Activated CD4-positive, alpha-beta T cell treated with anti-CD3 and anti-CD28 coated beads, Interleukin-10, Interleukin-2, amounts not matched to agents 100 ng/mL and 50 ng/mL, durations not matched to agents 16 hours and 8 hours (primary cell): ENCODE results near the gene VPS26B.
A peak's percentile ranks its signal among the peaks of the same experiment; 100 is the strongest.
"Not testable (repeated sequence)": the region's sequence is repeated elsewhere in the genome, so short reads cannot be mapped to it uniquely, and the experiment has no call there.

Source experiments
- DNase-seq: peaks from one replicate; pipeline ENCODE4 v3.0.0-alpha.2; 2020

Gene VPS26B

GRCh38 chr11:134260983-134261382, 36.5 kb downstream of the VPS26B start:
- DNase-seq, result no peak

GRCh38 chr11:134261626-134262488, 37.4 kb downstream of the VPS26B start:
- peak; percentile 49 for DNase-seq

- DNase-seq, result no peak
These were observed 40.7 kb downstream of the VPS26B start for GRCh38 chr11:134264966-134265764.

- no peak for DNase-seq
These were observed 42.0 kb downstream of the VPS26B start for GRCh38 chr11:134266440-134266839.

GRCh38 chr11:134266841-134267251, 42.4 kb downstream of the VPS26B start:
- DNase-seq, result no peak

GRCh38 chr11:134267461-134267860, 43.0 kb downstream of the VPS26B start:
- DNase-seq, result no peak

- DNase-seq, result no peak
These were observed 43.5 kb downstream of the VPS26B start for GRCh38 chr11:134267966-134268365.

GRCh38 chr11:134270250-134270714, 45.8 kb downstream of the VPS26B start:
- DNase-seq, result peak; percentile 63

- DNase-seq, result no peak
These were observed 47.5 kb downstream of the VPS26B start for GRCh38 chr11:134271978-134272377.

GRCh38 chr11:134272381-134273316, 48.2 kb downstream of the VPS26B start:
- DNase-seq, result no peak

GRCh38 chr11:134273317-134273712, 48.8 kb downstream of the VPS26B start:
- DNase-seq, result no peak

GRCh38 chr11:134275188-134275533, 50.7 kb downstream of the VPS26B start:
- no peak for DNase-seq

- DNase-seq, result peak; percentile 88
These were observed 51.3 kb downstream of the VPS26B start, which contains the start of gene GLB1L3 for GRCh38 chr11:134275534-134276395. Gene GLB1L3, plus strand, starts transcription at chr11:134276379. Its CDS starts 362 bp downstream, at chr11:134276741.

- peak; percentile 39 for DNase-seq
These were observed 52.1 kb downstream of the VPS26B start for GRCh38 chr11:134276396-134277182.

GRCh38 chr11:134277183-134278001, 52.9 kb downstream of the VPS26B start:
- no peak for DNase-seq

- DNase-seq, result no peak
These were observed 53.9 kb downstream of the VPS26B start for GRCh38 chr11:134278356-134278755.

- DNase-seq, result not testable (repeated sequence)
These were observed 57.2 kb downstream of the VPS26B start for GRCh38 chr11:134281635-134282034.

- DNase-seq, result no peak
These were observed 57.9 kb downstream of the VPS26B start for GRCh38 chr11:134282121-134283045.
